Testis (tissue), 2 donors: ENCODE results near the gene DNM3.

Experiments used
- POLR2A ChIP-seq: fragments of 450-650 bp; IDR thresholded peaks from one replicate; pipeline ENCODE4 v1.6.1; 2017; ENCODE audit warnings: antibody characterized with exemption, mild to moderate bottlenecking, moderate library complexity
- TF ChIP-seq, protein P1 (sequence below), 3 experiments: fragments of 450-650 bp in 2 of 3; fragments of 200-600 bp in 1 of 3; sonication (generic) in 1 of 3; IDR thresholded peaks; one replicate each; pipeline ENCODE4 v1.5.1; 2016 to 2019; ENCODE audit warnings: antibody characterized with exemption in 3 of 3, mild to moderate bottlenecking in 2 of 3, moderate library complexity in 1 of 3

DNA sequence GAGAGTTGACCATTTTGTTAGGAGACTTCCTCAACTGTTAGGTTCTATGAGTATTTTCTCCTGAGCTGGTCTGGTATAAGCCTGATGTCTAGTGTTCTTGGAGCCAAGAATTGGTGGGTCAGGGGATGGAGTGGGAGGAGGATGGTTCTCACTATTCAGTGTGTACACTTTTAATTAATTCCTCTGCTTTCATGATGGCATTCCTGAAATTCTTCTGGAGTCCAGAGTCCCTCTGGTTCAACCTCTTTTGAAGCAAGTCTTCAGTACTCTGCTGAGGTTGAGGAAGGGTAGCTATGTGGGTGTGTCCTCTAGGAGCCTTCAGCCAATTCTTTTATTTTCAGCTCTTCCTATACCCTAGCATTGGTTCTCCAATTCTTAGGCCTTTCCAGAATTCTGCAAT is 149.1 kb downstream of the DNM3 start:
- TF ChIP-seq, protein P1, sequence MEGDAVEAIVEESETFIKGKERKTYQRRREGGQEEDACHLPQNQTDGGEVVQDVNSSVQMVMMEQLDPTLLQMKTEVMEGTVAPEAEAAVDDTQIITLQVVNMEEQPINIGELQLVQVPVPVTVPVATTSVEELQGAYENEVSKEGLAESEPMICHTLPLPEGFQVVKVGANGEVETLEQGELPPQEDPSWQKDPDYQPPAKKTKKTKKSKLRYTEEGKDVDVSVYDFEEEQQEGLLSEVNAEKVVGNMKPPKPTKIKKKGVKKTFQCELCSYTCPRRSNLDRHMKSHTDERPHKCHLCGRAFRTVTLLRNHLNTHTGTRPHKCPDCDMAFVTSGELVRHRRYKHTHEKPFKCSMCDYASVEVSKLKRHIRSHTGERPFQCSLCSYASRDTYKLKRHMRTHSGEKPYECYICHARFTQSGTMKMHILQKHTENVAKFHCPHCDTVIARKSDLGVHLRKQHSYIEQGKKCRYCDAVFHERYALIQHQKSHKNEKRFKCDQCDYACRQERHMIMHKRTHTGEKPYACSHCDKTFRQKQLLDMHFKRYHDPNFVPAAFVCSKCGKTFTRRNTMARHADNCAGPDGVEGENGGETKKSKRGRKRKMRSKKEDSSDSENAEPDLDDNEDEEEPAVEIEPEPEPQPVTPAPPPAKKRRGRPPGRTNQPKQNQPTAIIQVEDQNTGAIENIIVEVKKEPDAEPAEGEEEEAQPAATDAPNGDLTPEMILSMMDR (IDR thresholded peaks at IDR 0.05) = no peak
- no peak for TF ChIP-seq POLR2A
